Erythroblast (primary cell): ENCODE results near the gene TNFRSF19.

Experiments used
- GATA1 ChIP-seq: IDR thresholded peaks from 2 replicates; pipeline ENCODE4 v1.6.1; 2011; ENCODE audit warnings: low read depth, mild to moderate bottlenecking, control low read depth, low read length, moderate library complexity
- POLR2A ChIP-seq: IDR thresholded peaks from 2 replicates; pipeline ENCODE4 v1.6.1; 2011; ENCODE audit warnings: mild to moderate bottlenecking, low read length

GRCh38 chr13:23645851-23646250, 75.6 kb downstream of the TNFRSF19 start:
- TF ChIP-seq POLR2A, result no peak
- no peak for TF ChIP-seq GATA1
